B cell (primary cell): Measurements from ENCODE around the gene KNL1. TPM values are rescaled to one million over a fixed set of nuclear protein-coding genes. Genes with fewer than 3 reads are reported as not detected.
A peak's percentile ranks its signal among the peaks of the same experiment; 100 is the strongest.

ENCODE experiments used
- ATAC-seq: fragments of 200-7000 bp; cut with Tn5 transposase; one replicate; pipeline ENCODE4 v1.10.0; 2021; ENCODE audit warnings: low read depth, mild to moderate bottlenecking, moderate number of reproducible peaks, moderate library complexity
- CTCF ChIA-PET: fragments of 350-600 bp; sonication (Branson Sonifier 250); formaldehyde crosslinking; loops from one replicate; lab custom pipeline; 2021; ENCODE audit warnings: antibody characterized with exemption, inconsistent platforms; lab: Charles Lee
- POLR2A ChIA-PET: fragments of 350-600 bp; sonication (Branson Sonifier 250); formaldehyde crosslinking; loops from one replicate; lab custom pipeline; 2021; ENCODE audit warnings: antibody characterized with exemption; lab: Charles Lee
- DNase-seq: peaks from one replicate; pipeline ENCODE4 v3.0.0; 2013
- H2AFZ ChIP-seq: 2 replicates; pipeline ENCODE4 v1.6.1; 2012; ENCODE audit warnings: mild to moderate bottlenecking, low read depth, low read length; ENCODE audit not compliant: insufficient read depth, poor library complexity, severe bottlenecking
- H3K27ac ChIP-seq, 2 donors: 1 replicate in 1 of 2; 2 replicates in 1 of 2; pipeline ENCODE4 v1.5.1; 2012 to 2013; ENCODE audit warnings: low read length in 2 of 2, mild to moderate bottlenecking in 2 of 2, moderate library complexity in 1 of 2
- H3K27me3 ChIP-seq, 4 experiments: fragments of 200-600 bp in 1 of 4; sonication (generic) in 1 of 4; replicated peaks in 1 of 4; 1 replicate in 2 of 4; 2 replicates in 2 of 4; pipeline versions ENCODE4 v1.6.1 to v1.7.0; 2013 to 2016; ENCODE audit warnings: low read length in 3 of 4, mild to moderate bottlenecking in 2 of 4, mixed read lengths in 1 of 4, moderate library complexity in 1 of 4; ENCODE audit not compliant: insufficient read depth in 4 of 4, control insufficient read depth in 3 of 4; ENCODE audit errors: control extremely low read depth in 1 of 4
- H3K36me3 ChIP-seq, 2 experiments: replicated peaks in 1 of 2; 1 replicate in 1 of 2; 2 replicates in 1 of 2; pipeline versions ENCODE4 v1.6.1 to v1.7.1; 2013; ENCODE audit warnings: low read length in 1 of 2; ENCODE audit not compliant: insufficient read depth in 2 of 2, control insufficient read depth in 1 of 2; ENCODE audit errors: control extremely low read depth in 1 of 2, extremely low read depth in 1 of 2
- H3K4me1 ChIP-seq, 2 donors: fragments of 200-600 bp in 1 of 2; sonication (generic) in 1 of 2; 1 replicate in 1 of 2; 2 replicates in 1 of 2; pipeline versions ENCODE4 v1.5.1 to v1.6.1; 2013 to 2017; ENCODE audit warnings: low read length in 2 of 2; ENCODE audit not compliant: control insufficient read depth in 2 of 2, insufficient read depth in 2 of 2
- H3K4me2 ChIP-seq: replicated peaks from 2 replicates; pipeline ENCODE3; 2012; ENCODE audit warnings: mild to moderate bottlenecking, low read depth, low read length; ENCODE audit not compliant: poor library complexity, severe bottlenecking
- H3K4me3 ChIP-seq, 5 experiments: fragments of 200-600 bp in 1 of 5; sonication (generic) in 1 of 5; 1 replicate in 3 of 5; 2 replicates in 2 of 5; pipeline versions ENCODE4 v1.5.1 to v1.7.0; 2011 to 2016; ENCODE audit warnings: low read length in 4 of 5, mild to moderate bottlenecking in 4 of 5, low read depth in 2 of 5, control low read depth in 1 of 5, moderate library complexity in 1 of 5; ENCODE audit not compliant: insufficient read depth in 1 of 5; ENCODE audit errors: control extremely low read depth in 1 of 5, extremely low read depth in 1 of 5
- H3K79me2 ChIP-seq: fragments of 200-600 bp; sonication (generic); one replicate; pipeline ENCODE4 v1.6.0; 2016; ENCODE audit warnings: low read length; ENCODE audit not compliant: control insufficient read depth, insufficient read depth
- H3K9ac ChIP-seq: fragments of 200-600 bp; sonication (generic); 2 replicates; pipeline ENCODE4 v1.6.1; 2017; ENCODE audit warnings: mild to moderate bottlenecking, low read length, moderate library complexity
- H3K9me3 ChIP-seq, 3 donors: one replicate each; pipeline versions ENCODE4 v1.6.1 to v1.7.1; 2013; ENCODE audit warnings: low read length in 2 of 3; ENCODE audit not compliant: control insufficient read depth in 2 of 3, insufficient read depth in 1 of 3; ENCODE audit errors: control extremely low read depth in 1 of 3
- H4K20me1 ChIP-seq: 2 replicates; pipeline ENCODE4 v1.6.0; 2012; ENCODE audit warnings: mild to moderate bottlenecking, low read length; ENCODE audit not compliant: insufficient read depth, control insufficient read depth, poor library complexity, severe bottlenecking
- H3K27ac Mint-ChIP-seq: one replicate; pipeline ENCODE4 v1.8.0; 2021; ENCODE audit warnings: mixed read lengths
- H3K27me3 Mint-ChIP-seq: one replicate; pipeline ENCODE4 v1.8.0; 2021; ENCODE audit warnings: mixed read lengths
- H3K4me1 Mint-ChIP-seq: one replicate; pipeline ENCODE4 v1.8.0; 2021; ENCODE audit warnings: mixed read lengths
- H3K4me3 Mint-ChIP-seq: one replicate; pipeline ENCODE4 v1.8.0; 2021; ENCODE audit warnings: mixed read lengths
- H3K9me3 Mint-ChIP-seq: one replicate; pipeline ENCODE4 v1.8.0; 2022; ENCODE audit warnings: mixed read lengths; ENCODE audit not compliant: insufficient read depth
- CTCF ChIP-seq: fragments of 200-600 bp; IDR thresholded peaks from one replicate; pipeline ENCODE4 v1.8.0; 2022; ENCODE audit warnings: antibody characterized with exemption, mild to moderate bottlenecking
- WGBS: methylation state at CpG from one replicate; pipeline ENCODE4 v1.1.5; 2013; ENCODE audit warnings: missing lambda C conversion rate; ENCODE audit not compliant: insufficient coverage; 5-methylcytosine and 5-hydroxymethylcytosine counted together
- intact Hi-C: fragments of 100-400 bp; cut with micrococcal nuclease; formaldehyde crosslinking; loops from one replicate; pipeline ENCODE4 v1.10.0; 2022
- polyA plus RNA-seq: library from polyadenylated mRNA; depleted of rRNA; stranded (reverse); fragments of >200 nt; gene quantifications from 2 replicates; pipeline ENCODE4 v1.2.3, GENCODE V29; 2012
- total RNA-seq, 2 donors: library from RNA; stranded (reverse); fragments of 120-200 nt in 1 of 2; gene quantifications; 1 replicate in 1 of 2; 2 replicates in 1 of 2; pipeline versions ENCODE4 v1.2.3 to v1.2.4, GENCODE V29; 2013 to 2022

KNL1 gene
- total and polyA plus RNA-seq, 2 donors (not counting 1 experiment from before 2014, with no cell fraction given), result 0.91 to 4.0 TPM

GRCh38 chr15:40693904-40694687, 100.0 kb downstream of the KNL1 start:
- no peak for TF ChIP-seq CTCF
- ChIA-PET CTCF (interaction anchor here (0.6 to 4.6 kb wide), 20 partner anchors 15 to 490 kb away, joined by 3 to 29 read pairs (median 4); partner anchors contain the start of genes C15orf62, DNAJC17, GCHFR and VPS18), POLR2A (interaction anchor here (0.6 to 2.4 kb wide), 12 partner anchors 14 to 201 kb away, joined by 3 to 14 read pairs (median 4); partner anchors contain the start of genes C15orf62, CCDC32, DNAJC17 and GCHFR)
- H3K4me3 Mint-ChIP-seq, result peak overlapping the region; percentile 100
- Histone ChIP-seq H3K36me3 (peaks cover 0 to 4% of the 10 kb centered on the region in 2 experiments), H3K27ac (peak overlapping the region; percentile 93 to 94), H2AFZ (peak overlapping the region; percentile 85), H3K4me3 (peak overlapping the region; percentile 84 to 100 (median 87)), H3K4me1 (peaks cover 7 to 18% of the 10 kb centered on the region in 2 donors), H3K4me2 (peak overlapping the region; percentile 88), H3K9me3 (no peaks in the 10 kb centered on the region), H3K79me2 (peaks cover 3% of the 10 kb centered on the region), H3K9ac (peak overlapping the region; percentile 88), H4K20me1 (no peaks in the 10 kb centered on the region), H3K27me3 (no peaks in the 10 kb centered on the region)
- 11% methylated on average over 31 of the region's 31 CpGs for WGBS
- ATAC-seq, result no peak
- peak overlapping the region; percentile 99 for H3K27ac Mint-ChIP-seq
- H3K27me3 Mint-ChIP-seq, result no peaks in the 10 kb centered on the region
- peaks cover 25% of the 10 kb centered on the region for H3K4me1 Mint-ChIP-seq
- peak; percentile 43 for DNase-seq
- H3K9me3 Mint-ChIP-seq, result no peaks in the 10 kb centered on the region
- intact Hi-C loops, result loop anchor here (1.0 to 10.0 kb wide), 8 partner anchors 15 to 1281 kb away; partner anchors contain the start of genes C15orf62, DNAJC17, EHD4 and RMDN3
